Activated CD4-positive, alpha-beta T cell treated with anti-CD3 and anti-CD28 coated beads for 4 hours (primary cell): ENCODE data around the gene ZFAND5.

Source experiments
- DNase-seq, 2 donors: peaks; one replicate each; pipeline ENCODE4 v3.0.0-alpha.2; 2020

ZFAND5 gene

GRCh38 chr9:72362680-72363139, 2.3 kb downstream of the ZFAND5 start:
- DNase-seq, result peak; percentile 38 to 47

GRCh38 chr9:72362118-72362531, 2.9 kb downstream of the ZFAND5 start:
- DNase-seq, result no peak

GRCh38 chr9:72361217-72361616, 3.8 kb downstream of the ZFAND5 start:
- DNase-seq, result no peak

GRCh38 chr9:72360324-72360723, 4.7 kb downstream of the ZFAND5 start:
- DNase-seq, result no peak

DNA sequence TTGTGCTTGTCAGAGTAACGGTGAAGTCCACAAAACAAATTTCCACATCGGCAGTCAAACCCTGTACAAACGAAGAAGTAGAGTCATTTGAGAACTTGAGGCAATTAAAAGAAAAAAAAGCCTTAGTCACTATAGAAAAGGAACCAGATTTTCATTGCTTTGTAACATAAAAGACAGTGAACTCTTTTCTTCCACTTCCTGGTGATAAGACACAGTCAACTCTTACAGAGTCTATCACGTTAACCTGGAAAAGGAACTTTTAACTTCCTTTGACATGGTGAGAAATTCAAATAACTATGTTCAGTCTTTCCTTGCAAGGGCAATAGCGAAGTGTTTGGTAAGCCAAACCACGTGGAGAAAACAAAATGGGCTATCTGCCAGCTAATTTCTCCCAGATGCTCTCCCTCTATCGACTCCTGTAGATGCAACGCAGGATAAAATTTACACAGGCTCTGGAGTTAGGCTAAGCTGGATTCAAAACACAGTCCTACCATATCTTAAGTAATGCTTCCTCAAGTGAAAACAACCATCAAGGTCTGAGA, 8.9 kb downstream of the ZFAND5 start:
- no peak for DNase-seq

DNA sequence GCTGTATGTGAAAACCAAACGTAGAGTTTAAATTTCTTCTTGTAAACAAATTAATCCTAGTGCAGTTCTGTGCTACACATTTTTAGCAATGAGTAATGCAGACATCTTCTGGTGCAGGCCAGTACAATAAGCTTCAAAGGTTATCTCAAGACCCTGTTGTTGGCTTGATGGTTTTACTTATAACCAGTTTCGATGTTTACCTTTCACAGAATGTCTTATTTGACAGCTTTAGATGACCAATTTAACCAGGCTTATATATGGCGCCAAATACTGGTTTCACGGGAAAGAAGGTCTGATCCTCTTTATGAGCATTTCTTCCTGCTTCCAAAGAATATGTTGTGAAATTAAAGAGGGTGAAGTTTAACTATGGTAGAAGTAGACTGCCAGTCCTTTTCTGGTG, 9.9 kb downstream of the ZFAND5 start:
- no peak for DNase-seq

DNA sequence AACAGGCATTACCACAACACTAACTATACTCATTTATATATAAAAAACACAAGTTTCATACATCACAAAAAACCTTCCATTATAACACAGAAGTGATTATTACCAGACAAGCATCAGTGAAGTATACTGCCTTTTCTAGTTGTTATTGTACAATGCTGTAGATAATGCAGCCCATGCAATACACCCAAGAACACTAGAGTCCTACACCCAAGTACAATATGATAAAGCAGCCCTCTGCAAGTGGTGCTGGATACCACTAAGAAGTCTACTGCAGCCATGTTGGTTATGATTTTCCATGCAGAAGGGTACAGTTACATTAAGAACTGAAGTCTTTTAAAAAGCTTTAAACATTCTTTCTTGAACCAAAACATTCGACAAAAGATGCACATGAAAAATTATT, 10.3 kb downstream of the ZFAND5 start:
- DNase-seq, result no peak

- DNase-seq, result no peak
Observed at GRCh38 chr9:72353455-72354116, 11.4 kb downstream of the ZFAND5 start.

DNA sequence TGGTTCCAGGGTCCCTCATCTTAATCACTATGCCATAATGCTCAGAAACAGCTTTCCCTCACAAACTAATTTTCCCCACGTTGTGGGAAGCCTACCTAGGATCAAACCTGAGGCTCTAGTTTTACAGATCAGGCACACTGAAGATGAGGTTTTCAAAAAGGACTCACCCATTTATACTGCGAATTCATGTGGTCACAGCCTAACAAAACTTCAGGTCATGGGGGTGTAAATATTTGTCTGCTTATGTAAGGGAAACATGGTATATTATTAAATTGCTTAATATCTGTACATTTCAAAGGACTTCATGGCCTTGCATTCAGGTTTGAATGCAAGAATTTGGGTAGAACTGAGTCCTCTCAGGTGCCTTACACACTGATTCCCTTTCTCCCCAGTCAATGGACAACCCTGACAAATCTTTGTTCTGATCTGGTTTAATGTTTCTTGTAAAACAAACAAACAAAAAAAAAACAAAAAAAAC, 12.1 kb downstream of the ZFAND5 start:
- DNase-seq, result no peak

DNA sequence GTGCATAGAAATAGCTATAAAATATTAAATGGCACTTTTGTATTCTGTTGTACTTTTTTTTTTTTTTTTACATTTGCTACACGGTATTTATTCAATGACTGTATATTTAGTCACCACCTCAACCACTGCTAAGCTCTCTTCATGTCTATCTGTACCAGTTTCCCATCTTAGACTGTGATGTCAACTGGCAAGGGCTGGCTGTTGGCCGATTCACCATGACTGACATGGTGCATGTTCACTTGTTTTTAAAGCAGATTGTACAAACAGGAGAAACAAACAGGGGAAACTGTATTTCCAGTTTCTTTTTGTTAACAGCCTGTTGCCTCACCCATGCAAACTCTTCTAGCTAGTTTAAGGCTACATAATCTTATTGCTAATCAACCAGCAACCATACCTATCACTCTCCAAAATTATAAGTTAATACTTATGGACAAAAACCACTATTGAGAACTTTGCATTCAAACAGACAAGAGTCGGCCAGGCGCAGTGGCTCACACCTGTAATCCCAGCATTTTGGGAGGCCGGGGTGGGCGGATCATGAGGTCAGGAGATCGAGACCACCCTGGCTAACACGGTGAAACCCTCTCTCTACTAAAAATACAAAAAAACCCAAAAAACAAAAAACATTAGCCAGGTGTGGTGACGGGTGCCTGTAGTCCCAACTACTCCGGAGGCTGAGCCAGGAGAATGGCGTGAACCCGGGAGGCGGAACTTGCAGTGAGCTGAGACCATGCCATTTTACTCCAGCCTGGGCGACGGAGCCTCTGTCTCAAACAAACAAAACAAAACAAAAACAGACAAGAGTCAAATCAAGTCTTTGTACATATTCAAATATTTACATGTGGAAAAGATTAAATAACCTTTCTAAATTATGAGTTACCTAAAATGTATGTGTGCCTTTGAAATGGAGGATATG, 13.2 kb downstream of the ZFAND5 start:
- DNase-seq, result no peak

DNA sequence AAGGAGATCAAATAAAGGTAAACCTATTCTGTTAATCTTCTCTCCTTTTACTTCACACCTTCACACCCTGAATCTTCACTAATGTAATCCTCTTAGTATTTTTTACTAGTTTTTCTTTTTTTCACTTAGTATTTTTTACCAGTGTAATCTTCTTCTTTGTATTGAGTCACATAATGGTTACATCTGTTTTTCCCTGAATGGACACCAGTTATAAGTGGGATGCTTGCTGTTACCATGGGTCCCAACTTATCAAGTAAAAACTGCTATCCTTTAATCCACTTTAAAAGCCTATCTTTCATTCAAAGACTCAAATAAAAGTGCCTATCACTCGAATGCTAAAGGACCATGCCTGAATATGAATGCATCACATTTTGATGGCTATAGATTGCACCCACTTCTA, 15.1 kb downstream of the ZFAND5 start:
- DNase-seq, result no peak

DNA sequence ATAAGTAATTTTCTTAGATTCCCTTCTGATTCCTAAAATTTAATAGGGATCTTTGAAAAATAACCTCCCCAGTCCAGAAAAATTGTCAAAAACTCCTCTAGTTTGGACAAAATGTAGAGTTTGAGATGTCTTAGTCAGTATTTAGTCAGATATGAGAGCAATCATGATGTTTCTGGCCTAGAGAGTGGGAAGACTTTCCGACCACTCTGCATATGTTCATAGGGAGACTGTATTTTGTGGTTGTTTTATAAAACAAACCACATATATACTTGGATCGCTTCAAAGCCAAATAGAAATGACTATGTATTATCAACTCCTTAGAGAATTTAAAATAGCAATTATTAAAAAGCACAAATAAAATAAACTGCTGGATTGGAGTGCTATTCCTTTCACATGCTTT, 15.8 kb downstream of the ZFAND5 start:
- DNase-seq, result no peak

DNA sequence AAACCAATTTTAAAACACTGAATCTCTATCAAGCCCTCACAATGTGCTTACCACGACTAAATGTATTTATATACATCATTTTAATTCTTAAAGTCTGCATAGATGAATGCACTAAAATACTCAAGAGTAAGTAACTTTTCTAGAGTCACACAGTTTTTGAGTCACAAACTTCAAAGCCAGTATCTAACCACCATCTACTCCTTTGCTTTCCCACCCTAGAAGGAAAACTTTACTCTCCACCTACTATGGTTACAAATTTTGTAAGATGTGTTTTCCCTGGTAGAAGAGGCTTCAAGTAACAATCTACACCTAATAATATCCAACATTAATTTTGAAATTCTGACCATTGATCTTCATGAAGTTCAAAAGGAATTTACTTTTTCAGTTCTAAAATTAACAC, 18.7 kb downstream of the ZFAND5 start:
- DNase-seq, result no peak

GRCh38 chr9:72338631-72339030, 26.4 kb downstream of the ZFAND5 start:
- no peak for DNase-seq

- no peak for DNase-seq
Observed at GRCh38 chr9:72337286-72337685, 27.7 kb downstream of the ZFAND5 start.

DNA sequence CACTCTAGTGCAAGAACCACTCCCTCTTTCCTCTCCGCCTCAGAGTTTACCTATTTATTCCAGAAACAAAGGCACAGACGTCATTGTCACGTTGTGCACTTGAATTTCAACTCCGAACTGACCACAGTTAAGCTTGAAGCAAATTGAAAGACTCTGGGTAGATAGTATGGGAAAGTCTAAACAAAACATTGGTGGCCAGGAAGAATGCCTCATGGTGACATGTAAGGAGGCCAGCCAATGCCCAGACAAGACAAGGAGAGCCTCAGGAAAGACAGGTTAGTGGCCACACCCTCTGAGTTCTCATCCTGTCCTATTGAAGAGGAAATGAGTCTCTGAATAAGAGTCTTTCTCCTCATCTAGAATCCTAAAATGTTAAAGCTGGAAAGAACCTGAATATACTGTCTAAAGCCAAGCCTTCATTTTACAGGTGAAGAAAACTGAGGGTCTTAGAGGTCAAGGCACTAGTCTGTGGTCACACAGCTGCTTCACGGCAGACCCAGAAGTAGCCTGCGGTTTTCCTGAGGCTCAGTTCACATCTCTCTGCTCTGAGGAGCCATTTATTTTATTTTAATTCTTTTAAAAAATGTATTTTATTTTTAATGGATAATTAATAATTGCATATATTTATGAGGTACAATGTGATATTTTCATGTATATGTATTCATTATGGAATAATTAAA, 30.2 kb downstream of the ZFAND5 start:
- no peak for DNase-seq

DNA sequence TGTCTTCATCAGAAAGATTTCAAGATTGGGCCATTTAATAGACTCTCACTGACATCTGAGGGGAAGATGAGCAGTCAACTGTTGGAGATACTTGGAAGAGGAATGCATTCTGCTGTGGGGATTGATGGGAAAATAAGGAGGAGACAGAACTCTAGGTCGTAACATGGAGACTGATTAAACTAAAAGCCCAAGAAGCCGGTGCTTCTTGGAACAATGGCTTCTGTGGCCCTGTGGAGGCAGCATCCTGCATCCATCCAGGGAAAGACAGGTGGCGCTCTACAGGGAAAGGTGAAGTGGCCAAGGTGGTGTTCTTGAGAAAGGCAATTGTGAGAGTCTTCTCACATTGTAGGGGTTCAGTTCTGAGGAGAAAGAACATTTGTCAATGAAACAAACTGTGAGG, 31.3 kb downstream of the ZFAND5 start:
- DNase-seq, result no peak

DNA sequence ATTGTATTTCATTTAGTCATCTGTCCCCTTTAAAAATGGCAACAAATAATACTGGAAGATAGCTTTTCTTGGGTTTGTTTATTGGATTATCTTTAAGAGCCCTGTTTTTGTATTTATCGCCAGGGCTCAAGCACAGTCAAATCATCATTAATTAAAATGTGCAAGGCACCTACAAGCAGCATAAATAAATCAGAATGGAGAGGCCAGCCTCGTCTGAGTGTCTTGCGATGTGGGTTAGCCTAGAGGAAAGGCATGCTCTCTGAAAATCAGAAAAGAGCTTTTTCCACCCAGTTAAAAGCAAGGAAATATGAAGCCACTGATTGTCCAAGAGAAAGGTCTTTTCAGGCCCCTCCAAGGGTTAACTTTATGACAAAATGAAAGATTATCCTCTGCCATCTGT, 31.8 kb downstream of the ZFAND5 start:
- DNase-seq, result no peak

DNA sequence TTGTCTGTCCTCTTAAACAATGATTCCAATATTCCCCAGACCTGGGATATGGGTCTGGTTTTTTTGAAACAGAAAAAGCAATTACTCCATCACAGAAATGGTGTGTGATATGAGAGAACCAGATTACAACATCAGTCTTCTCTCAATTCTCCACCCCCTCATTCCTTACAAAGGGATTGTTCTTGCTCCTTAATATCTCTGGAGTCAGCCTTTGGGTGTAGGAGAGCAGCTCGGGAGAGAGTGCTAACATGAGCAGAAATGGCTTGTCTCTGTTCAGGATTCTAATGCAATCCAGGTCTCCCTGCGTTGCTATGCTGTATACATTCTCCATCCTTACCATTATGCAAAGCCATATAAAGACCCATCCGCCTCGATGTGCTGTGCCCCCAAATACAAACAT, 32.7 kb downstream of the ZFAND5 start:
- DNase-seq, result no peak

- DNase-seq, result no peak
Observed at GRCh38 chr9:72327631-72328030, 37.4 kb downstream of the ZFAND5 start.

GRCh38 chr9:72326641-72327040, 38.4 kb downstream of the ZFAND5 start:
- no peak for DNase-seq

- no peak for DNase-seq
Observed at GRCh38 chr9:72324974-72325373, 40.0 kb downstream of the ZFAND5 start.

- DNase-seq, result no peak
Observed at GRCh38 chr9:72322678-72323077, 42.3 kb downstream of the ZFAND5 start.
